ENCODE results near the gene CCDC92.

GRCh38 chr12:123929946-123930583, 42.6 kb downstream of the CCDC92 start:
- TF ChIP-seq YY1 (IDR thresholded peaks at IDR 0.05; ENCODE audit: low read depth), result no peak
- no peak for TF ChIP-seq CTCF (IDR thresholded peaks at IDR 0.05)
- TF ChIP-seq ZBTB33 (IDR thresholded peaks at IDR 0.05; ENCODE audit: borderline replicate concordance, low read depth), result no peak
- no peak for TF ChIP-seq EZH2phosphoT487 (IDR thresholded peaks at IDR 0.05; ENCODE audit: borderline replicate concordance, low read depth)
- TF ChIP-seq SIN3A (IDR thresholded peaks at IDR 0.05; ENCODE audit: borderline replicate concordance, low read depth, low read length), result no peak

Data from SK-N-SH (cell line).